Ramos (cell line): ENCODE results near the gene TRAPPC2L.

Source experiments
- in situ Hi-C: fragments of 300-500 bp; cut with MboI; formaldehyde crosslinking; loops from one replicate; pipeline ENCODE4 v1.14.3; 2022; ENCODE audit warnings: low sequenced_read_pairs; ENCODE audit not compliant: unreplicated experiment

Gene TRAPPC2L

GRCh38 chr16:88836791-88837190, 20.1 kb upstream of the TRAPPC2L start:
- in situ Hi-C loops = no loop called here

DNA sequence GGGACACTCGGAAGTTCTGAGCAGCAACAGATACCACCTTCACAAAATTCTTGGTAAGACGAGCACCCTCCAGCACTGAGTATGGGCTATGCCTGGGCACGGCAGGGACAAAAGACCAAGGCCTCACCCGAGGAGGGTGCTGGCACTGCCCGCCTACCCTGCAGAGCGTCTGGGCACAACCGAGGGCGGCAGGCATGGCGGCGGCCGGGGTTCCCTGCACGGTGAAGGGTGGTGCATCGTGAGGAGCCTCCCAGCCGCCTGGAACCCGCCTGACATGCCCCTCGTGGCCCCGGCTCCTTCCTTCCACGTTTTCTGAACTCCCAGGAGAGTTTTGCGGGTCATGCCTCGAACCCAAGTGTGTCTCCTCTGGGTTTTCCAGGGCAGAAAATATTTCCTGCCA, 19.1 kb upstream of the TRAPPC2L start:
- in situ Hi-C loops = no loop called here

GRCh38 chr16:88838566-88838965, 18.4 kb upstream of the TRAPPC2L start:
- in situ Hi-C loops = no loop called here

DNA sequence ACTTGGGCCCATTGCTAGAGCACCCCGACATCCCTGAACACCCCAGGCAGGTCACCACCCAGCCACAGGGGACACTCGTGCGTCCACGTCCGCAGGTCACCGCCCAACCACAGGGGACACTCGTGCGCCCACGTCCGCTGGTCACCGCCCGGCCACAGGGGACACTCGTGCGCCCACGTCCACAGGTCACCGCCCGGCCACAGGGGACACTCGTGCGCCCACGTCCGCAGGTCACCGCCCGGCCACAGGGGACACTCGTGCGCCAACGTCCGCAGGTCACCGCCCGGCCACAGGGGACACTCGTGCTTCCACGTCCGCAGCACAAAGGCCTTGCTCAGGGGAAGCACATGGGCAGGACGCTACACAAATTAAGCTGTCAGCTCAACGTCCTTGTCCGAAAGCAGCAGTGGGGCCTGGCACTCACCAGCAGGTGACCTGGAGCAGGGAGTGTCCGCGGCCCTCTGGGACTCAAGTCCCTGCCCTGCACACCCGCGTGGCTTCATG, 17.8 kb upstream of the TRAPPC2L start:
- in situ Hi-C loops = no loop called here

- in situ Hi-C loops = no loop called here
Measured at GRCh38 chr16:88839745-88840599, 17.0 kb upstream of the TRAPPC2L start.

- in situ Hi-C loops = no loop called here
Measured at GRCh38 chr16:88840600-88841215, 16.2 kb upstream of the TRAPPC2L start.

- in situ Hi-C loops = no loop called here
Measured at GRCh38 chr16:88841521-88842307, 15.2 kb upstream of the TRAPPC2L start.

GRCh38 chr16:88842308-88842756, 14.6 kb upstream of the TRAPPC2L start:
- in situ Hi-C loops = no loop called here

- in situ Hi-C loops = no loop called here
Measured at GRCh38 chr16:88842806-88843205, 14.1 kb upstream of the TRAPPC2L start.

GRCh38 chr16:88843256-88843655, 13.7 kb upstream of the TRAPPC2L start:
- in situ Hi-C loops = no loop called here

- in situ Hi-C loops = no loop called here
Measured at GRCh38 chr16:88844419-88845036, 12.4 kb upstream of the TRAPPC2L start.

DNA sequence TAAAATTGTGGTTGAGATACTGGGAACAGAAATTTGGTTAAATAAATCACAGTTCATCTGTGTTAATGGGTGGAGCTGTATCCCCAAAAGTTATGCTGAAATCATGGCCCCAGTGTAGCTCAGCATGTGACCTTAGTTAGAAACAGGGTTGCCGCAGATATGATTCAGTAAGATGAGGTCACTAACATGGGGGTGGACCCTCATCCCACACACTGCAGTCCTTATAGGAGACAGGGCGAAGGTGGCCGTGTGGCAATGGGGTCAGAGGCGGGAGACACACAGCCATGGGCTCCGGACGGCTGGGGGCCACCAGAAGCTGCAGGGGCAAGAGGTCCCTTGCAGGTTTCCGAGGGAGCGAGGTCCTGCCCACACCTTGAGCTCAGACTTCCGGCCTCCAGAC, 10.8 kb upstream of the TRAPPC2L start:
- in situ Hi-C loops = no loop called here

DNA sequence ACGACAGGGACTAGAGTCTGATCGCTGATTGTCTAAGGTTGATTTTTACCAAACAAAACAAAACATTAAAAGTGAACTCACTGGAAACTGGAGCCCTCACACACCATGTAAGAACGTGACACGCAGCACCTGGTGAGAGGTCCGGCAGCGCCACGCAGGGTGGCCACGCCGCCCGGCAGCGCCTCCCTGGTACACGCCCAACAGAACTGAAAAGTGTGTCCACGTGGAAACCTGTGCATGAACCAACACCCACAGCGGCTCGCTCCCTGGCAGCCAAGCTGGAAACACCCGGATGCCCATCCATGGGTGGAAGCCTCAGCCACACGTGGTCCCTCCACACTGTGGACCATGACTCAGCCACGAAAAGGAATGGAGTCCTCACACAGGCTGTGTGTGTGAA, 9.3 kb upstream of the TRAPPC2L start:
- in situ Hi-C loops = no loop called here

GRCh38 chr16:88848557-88848956, 8.4 kb upstream of the TRAPPC2L start:
- in situ Hi-C loops = no loop called here

DNA sequence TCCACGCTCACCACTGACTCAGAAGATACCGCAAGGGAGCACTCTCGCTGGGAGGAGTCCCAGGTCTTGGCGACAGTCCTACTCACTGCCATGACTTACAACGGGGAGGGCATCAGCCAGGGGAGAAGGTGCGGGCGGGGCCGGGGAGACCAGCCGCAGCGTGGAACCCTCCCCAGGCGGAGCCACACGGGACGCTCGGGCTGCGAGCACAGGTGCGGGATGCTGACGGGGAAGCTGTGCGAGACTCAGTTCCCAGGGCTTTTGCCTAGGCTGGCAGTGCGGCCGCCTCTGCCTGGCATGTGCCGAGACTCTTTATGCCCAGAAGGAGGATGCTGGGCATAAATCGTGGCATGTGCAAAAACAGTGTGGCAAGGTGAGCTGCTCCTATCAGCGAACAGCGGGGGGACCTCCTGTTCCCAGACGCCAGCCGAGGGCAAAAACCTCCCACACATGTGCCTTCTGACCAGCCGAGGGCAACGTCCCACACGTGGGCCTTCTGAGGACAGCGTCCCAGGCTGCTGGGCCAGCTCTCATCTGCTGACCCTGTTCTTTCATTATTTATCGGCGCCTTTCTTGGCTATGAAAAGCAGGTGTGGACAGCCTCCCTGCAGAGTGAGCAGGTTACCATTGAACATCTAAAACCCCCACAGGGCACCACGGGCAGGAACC, 6.3 kb upstream of the TRAPPC2L start:
- in situ Hi-C loops = no loop called here

DNA sequence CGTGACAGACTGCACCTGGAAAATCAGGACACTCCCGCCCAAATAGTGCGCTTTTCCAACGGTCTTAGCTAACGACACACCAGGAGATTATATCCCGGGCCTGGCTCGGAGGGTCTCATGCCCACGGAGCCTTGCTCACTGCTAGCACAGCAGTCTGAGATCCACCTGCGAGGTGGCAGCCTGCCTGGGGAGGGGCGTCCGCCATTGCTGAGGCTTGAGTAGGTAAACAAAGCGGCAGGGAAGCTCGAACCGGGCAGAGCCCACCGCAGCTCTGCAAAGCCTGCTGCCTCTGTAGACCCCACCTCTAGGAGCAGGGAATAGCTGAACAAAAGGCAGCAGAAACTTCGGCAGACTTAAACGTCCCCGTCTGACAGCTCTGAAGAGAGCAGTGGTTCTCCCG, 5.3 kb upstream of the TRAPPC2L start:
- in situ Hi-C loops = no loop called here

DNA sequence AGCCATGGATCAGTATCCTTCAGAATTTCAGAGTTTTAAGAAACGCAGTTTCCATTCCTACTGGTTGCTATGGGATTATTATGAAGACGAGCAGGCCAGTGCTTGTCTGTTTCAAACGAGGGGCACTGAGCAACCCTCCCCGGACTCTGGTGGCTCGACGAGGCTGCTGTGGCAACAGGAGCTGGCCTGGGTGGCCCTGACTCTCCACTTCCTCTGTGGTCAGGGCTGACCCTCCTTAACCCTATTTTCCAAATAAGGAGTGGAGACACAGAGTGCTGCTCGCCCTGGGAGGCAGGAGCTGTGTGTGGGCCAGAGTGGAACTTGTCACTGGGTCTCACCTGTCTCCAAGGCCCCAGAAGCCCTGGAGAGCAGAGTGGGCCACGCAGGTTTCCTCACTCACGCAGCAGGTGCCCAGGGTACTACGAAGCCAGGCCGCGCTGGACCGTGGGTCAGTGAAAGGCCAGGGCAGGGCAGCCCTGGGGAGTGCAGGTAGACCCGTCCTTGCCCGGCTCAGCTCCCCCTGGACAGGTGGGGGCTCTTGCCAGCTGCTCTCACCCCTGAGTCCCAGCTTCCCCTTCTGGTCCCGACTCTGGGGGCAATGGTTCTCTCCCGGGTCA, 3.5 kb upstream of the TRAPPC2L start:
- in situ Hi-C loops = no loop called here

GRCh38 chr16:88854306-88855111, 2.4 kb upstream of the TRAPPC2L start:
- in situ Hi-C loops = no loop called here

DNA sequence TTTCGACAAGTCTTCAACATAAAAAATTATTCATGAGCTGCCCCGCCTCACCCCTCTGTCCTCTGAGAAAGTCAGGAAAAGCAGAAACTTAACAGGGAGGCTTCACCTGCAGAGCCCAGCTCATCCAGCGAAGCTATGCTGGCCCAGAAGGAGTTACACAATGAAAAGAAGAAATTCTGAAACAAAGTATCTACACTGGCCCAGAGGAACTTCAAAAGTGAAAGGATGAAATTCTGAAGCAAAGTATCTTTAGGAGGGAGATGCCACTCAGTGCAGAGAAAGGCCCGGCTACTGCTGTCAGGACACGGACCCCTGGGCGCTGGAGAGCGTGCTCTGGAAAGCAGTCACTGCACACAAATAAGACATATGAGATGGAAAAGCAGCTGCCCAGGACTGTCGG, 1.8 kb upstream of the TRAPPC2L start:
- in situ Hi-C loops = no loop called here
